HG03378 (cell line): ENCODE data around the gene WNT5B.

Source experiments
- ATAC-seq: cut with Tn5 transposase; IDR thresholded peaks from one replicate; pipeline ENCODE4 v1.9.1; 2021; ENCODE audit warnings: mild to moderate bottlenecking, moderate library complexity; ENCODE audit not compliant: unreplicated experiment

The WNT5B gene

DNA sequence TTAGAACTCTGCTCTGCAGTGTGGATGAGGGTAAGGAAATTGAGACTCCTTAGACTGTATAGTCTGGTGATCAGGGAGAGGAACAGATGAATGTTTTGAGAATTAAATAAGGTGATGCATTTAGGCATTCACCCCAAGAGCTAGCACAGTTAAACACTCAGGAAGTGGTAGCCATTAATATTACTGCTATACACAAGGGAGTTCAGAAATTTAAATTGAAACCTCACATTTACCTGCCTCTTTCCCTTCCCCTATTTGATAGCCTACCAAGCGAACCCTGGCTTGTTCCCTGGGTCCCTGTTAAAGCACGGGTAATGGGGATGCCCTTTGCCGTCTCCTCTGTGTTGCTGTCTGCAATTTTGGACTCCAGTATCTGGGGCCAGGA, 18.2 kb downstream of the WNT5B start:
- ATAC-seq: no peak

DNA sequence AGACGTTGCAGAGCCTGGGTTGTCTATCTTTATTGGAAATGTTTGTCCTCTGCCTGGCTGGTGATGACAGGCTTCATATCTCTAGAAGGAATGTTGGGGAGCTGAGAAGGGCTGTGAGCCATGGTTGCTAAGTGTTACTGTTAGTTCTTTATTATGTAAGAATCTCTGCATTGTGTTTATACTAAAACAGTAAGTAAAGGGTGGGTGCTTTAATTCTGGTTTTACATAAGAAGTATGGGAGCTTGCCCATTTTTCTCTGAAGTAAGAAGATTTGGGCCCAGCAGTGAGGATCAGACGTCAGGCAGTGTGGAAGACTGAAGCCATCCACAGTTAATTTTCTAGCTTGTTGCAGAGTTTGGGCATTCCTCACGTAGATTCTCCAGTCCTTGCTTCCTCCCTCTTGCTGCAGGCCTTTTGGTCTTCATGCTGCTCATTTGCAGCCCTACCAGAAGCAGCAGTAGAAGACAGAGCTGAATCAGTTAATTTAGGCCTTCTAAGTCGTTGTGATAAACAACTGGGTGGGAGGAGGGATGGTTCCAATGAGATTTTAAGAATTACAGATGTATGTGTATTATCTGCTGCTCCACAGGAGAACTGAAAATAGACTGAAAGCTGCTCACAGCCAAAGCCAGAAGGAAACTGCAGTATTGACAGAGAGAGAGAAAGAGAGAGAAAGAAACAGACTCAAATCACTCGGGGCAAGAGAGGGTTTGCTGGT, 21.4 kb downstream of the WNT5B start:
- no peak for ATAC-seq

DNA sequence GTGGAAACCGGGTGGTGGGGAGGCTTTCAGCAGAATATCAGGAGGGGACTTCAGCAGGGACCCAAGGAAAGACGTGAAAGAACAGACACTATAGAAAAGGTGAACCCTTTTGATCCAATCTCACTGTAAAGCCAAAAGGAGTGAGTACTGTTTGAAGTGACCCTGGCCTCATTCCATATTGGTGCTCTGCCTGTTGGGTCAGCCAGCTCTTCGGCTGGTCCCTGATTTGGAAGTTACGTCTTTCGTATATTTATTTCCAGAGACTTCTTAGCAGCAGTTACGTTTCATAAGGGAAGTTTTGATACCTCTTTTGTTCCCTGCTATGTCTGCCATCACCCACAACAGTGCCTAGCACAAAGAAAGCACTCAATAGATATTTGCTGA, 21.9 kb downstream of the WNT5B start:
- ATAC-seq: no peak

DNA sequence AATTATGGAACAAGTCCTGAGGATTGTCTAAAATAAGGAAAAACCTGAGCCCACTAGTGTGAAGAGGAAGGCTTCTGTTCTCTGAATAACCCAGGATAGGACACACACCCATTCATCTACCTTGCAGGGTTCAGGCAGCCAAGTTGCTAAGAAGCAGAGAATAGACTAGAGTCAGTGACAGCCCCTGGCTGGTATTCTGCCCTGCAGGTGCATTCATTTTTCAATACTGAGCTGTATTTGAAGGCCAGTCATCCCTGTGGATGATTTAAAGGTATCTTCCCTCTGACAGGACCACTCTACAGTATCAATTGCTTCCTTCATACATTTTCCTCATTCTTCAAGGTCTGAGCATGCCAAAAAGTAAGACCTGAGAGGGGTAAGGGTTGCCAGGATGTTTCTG, 22.9 kb downstream of the WNT5B start:
- ATAC-seq: no peak

DNA sequence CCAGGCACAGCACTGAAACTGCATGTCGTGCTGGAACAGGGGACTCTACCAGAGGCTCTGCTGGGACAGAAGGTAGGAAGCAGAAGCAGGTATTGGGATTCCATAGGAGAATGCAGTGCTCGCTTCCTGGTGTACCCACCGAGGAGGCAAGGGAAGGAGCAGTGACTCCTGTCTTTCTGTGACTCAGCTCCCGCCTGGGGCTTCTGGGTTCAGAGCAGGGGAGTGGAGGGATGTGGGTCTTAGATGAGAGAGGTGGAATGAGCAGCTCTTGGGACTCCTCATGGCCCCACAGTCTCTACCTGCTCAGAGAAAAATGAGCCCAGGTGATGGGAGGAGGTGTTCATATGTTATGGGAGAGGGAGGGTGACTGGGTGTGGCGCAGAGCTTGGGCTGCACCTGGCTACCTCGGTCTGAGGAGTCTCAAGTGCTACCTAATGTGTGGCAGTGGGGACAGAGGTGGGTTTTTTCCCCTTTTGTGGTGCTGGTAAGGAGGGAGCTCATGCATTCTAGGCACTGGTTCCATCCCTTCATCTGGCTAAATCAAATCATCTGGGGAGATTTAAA, 26.3 kb downstream of the WNT5B start:
- no peak for ATAC-seq

DNA sequence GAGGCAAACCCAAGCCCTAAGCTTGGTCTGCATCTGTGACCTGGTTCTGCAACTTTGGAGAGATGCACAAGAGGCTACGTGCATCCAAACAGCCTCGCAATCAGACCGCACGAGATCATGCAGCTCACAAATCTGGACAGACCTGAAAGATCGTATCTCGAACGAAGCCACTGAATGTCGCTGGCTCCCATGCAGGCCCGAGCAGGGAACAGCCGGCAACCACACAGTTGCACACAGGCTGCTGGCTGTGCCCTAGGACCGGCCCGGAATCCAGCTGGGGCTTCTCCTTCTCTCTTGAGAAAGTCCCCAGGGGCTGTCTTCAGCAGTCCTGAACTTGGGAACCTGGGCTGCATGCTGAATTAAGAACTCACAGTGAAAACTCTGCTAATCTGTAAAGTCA, 27.9 kb downstream of the WNT5B start:
- no peak for ATAC-seq

DNA sequence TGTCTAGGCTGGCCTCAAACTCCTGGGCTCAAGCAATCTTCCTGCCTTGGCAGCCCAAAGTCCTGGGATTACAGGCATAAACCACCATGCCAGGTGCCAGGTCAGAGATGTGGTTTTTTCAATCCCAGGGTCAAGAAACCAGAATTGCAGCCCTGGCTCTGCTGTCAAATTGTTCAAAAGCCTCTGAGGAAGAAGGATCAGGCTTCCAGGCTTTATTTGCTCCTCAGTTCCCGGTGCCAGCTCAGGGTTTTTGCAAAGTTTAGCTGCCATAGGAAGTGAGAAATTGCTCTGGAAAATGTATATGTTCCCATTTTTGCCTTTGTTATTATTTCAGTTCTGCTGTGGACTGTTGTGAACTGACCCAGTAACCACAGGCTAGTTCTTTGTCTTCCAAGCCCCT, 28.7 kb downstream of the WNT5B start:
- ATAC-seq: no peak

DNA sequence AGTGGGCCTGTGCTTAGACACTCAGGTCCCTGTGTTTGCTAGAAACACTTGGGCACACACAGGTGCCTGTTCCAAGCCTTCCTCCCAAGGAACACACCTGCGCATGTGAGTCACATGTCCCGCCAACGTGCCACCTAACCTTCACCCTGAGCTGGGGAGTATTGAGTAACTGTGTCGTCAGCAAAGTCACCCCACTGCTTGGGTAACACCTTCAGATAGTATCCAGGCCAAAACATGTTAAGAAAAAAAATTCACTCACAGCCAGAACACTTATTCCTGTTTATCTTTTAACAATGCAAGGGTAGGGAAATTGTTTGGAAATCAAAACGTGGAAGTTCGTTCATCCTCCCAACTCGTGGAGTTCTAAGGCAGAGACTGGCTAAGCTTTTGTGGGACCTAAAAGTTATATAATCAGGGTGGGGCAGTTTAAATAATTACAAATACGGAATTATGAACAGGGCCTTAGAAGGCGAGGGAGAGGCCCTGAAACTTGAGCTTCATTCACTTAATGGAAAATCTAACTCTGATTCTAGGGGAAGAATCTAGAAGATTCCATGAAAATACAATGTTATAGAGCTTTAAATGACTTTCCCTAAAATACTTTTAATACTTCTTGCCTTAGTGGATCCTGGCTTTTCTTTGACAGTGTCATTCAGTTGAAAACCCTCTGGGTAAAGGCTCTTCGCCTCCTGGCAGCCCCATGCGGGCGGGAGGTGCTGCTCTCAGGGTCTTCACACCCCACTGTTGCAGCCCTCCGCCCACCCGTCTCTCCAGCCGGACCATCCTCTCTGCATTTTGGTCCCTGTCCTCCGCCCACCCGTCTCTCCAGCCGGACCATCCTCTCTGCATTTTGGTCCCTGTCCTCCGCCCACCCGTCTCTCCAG, 31.5 kb downstream of the WNT5B start:
- no peak for ATAC-seq

DNA sequence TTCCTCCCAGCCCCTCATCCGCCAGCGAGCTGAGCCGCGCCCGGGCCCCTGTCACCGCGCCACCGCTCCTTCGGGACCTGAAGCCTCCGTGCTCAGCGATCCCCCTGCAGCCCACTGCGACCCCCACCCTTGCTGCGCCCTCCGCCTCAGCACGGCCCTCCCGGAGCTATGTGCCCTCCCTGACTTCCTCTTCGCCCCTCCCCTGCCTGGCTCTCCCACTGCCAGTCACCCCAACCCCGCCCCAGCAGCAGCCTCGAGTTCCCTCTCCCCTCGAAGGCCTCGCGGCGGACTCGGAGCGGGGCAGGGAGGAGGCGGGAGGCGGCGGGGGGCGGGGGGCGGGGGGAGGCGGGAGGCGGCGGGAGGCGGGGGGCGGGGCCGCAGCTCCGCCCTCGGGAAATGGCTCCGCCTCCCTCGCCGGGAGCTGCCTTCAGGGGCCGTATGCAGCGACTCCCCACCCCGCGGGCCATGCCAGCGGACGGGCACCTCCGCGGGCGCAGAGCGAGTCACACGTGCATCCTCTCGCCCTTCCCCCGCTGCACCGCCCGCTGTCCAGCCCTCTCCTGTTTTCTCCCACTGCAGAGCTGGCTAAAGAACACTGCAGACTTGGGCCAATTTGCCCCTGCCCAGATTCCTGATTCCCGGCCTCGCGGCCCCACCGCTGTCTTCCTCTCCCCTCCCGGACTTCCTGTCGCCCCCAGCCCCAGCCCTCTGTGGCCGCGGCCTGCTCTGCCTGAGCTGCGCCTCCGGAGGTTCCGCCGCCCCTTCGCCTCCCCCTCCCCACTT, 32.7 kb downstream of the WNT5B start:
- peak; percentile 47 for ATAC-seq

DNA sequence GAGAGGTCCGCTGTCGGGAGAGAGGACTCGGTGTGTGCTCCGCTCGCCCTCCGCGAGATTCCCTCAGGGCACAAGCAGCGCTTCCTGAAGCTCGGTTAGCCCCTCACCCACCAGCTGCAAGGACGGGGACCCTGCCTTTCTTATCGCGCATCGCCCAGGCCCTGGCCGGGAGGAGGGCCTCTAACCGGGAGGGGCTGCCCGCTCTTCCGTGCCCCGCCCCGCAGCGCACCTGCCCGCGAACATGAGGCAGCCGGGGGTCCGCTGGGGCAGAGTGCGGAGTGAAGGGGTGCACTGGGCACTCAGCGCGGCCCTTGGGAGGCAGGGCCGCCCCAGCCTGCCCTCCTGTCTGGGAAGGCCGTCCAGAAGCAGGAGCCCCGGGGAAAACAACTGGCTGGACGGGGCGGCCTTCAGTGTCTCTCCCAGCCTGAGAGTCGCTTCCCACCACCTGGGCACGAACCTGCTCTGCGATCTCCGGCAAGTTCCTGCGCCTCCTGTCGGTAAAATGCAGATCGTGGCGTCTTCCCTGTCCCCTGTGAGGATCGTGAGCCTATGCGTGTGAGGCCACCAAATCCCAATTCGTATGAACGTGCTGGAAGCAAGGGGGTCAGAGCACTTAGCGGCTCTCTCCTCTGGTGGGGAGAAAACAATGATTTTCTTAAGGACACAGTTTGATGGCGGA, 33.9 kb downstream of the WNT5B start:
- no peak for ATAC-seq

DNA sequence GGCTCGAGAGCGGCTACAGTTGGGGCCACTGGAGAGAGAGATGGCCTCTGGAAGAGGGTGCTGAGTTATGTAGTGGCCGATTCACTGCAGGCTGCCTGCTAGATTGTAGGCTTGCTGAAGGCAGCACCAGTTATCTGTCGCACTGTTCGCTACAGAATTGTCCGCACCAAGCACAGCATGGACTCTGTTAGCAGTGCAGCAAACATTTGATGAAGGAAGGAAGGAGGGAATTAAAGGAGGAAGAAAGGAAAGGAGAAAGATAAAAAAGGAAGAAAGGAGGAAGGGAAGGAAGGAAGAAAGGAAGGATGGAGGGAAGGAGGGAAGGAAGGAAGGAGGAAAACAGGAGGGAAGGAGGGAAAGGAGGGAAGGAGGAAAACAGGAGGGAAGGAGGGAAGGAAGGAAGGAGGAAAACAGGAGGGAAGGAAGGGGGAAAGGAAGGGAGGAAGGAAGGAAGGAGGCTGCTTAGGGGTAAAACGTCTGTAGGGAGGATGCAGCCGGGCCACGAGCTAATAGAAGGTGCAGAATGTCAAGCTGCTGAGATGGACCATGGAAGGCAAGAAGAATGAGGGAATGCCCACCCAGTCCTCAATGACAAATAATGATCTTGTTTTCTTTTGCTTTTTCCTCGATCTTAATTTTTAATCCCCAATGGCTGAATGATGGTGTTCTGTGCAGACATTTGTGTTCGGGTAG, 34.6 kb downstream of the WNT5B start:
- ATAC-seq: no peak

DNA sequence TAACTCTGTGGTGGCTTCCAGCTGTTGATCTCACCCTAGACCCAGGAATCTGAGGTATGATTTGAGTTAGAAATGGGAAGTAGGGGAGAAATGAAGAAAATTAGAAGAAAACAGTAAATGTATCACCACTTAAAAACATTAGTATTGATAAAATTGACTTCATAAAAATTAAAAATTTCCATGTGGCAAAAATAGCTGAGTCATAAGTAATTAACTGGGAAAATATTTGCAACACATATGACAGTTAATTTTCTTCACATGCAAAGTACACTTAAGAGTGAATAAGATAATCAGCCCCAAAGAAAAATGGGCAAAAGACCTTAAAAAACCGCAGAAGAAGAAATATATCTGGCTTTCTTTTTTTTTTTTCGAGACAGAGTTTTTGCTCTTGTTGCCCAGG, 36.3 kb downstream of the WNT5B start:
- ATAC-seq: no peak

DNA sequence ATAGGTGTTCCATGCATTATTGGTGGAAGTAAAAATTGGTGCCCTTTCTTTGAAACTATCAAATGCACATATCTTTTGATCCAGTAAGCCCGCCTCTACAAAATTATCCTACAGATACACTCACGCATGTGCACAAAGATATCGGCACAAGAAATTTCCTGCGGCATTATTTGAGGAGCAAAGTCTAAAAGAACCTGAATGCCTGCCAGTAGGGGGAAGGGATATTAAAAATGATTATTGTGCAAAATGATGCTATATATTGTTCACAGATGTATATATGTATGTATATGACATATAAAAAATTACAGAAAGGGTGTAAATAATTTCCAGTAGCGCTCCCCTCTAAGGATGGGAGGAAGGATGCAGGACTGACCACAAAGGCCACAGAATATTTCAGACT, 37.2 kb downstream of the WNT5B start:
- ATAC-seq: no peak

DNA sequence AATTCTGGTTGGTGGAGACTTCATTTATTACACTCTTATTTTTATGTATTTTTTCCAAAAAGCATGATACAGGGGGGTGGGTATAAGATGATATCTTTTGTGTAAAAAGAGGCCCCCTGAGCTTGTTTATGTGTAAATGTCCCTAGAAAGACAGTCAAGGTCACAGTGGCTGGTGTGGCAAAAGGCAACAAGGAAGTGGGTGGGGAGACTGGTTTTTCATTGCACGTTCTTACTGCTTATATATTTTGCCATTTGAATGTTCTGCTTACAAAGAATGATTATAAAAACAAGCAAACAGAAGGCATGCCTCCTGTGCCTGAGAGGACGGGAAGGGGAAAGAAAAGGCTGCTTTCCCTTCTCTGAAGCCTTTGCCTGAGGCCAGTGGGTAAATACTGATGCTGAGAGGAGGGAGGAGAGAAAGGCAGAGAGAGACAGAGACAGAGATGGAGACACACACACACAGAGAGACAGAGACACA, 37.7 kb downstream of the WNT5B start:
- no peak for ATAC-seq

DNA sequence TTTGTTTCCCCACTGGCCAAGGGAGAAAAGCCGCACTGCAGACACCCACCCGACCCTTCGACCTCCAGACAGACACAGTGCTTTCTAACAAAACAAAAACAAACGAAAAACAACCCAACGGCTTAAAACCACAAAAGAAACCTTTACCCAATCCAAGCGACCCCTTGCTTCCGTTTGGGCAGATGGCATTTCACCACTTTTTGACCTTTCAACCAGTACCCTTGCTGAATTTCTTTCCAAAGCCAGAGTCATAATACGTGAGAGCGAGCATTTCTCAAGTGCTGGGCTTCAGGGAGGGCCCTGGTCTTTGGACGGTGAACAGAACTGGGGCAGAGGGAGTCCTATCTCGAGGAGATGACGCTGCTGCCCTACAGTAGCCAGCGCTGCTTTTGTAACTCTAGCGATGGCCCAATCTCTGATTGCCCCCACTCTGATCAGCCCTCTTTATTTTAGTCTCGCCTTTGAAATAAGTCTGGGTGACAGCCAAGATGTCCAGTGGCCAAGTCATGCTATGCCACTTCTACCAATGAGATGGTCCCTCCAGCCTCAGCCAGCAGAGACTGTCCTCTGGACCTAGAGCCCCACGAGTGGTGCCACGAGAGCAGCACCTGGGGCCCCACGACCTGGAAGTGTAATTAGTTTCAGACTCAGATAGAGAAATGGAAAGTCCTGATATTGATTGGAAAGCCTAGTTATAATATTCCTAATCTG, 40.0 kb downstream of the WNT5B start:
- no peak for ATAC-seq

DNA sequence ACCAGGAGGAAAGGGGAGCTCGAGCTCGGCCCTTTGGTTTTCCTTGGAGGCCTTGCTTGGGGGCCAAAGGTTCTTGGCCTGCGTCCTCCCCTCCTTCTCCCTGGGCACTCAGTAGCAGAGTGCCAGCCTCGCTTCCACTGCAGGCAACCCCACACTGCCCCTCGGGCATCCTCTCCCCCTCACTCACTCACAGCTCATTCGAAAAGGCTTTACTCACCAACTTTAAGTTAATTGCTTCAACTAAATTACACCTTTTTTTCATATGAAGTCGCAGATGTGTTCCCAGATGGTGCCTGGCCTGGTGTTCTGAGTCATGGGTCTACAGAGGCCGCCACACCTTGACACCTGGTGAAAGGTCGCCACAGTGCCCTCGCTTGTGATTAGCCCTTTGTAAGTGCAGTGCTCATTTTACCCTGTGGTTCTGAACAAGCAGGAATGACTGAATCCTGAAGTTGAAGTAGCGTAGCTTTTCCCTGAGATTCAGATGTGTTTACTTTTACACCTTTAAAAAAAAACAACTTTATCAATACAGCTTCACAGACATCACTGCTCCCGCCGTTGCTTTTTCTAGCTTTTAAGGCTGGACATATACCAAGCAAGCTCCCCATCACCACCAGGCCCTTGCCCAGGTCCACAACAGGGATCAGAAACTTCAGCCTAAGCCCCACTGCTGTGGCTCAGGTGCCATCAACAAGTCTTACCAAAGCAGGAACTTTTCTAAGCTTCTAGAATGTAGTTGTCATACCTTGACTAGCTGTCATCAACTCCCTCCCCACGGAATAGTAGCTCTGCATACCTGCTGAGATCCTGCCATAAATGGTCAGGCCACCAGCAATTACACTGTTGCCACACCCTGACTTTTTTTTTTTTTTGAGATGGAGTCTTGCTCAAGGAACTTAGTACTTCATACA, 41.6 kb downstream of the WNT5B start:
- ATAC-seq: no peak

DNA sequence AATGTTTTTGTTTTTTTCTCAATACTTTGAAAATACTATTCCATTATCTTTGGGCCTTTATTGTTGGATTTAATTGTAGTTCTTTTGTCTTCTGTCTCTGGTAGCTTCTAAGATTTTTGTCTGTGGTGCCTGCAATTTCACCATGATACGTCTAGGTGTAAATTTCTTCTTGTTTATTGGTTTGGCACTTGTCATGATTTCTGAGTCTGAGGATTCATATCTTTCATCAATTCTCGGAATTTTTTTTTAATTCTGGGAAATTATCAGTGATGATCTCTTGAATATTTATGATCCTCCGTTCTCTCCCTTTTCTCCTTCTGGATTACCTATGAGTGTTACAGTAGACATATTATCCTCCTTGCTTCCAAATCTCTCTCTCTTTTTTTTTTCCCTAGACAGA, 47.0 kb downstream of the WNT5B start:
- no peak for ATAC-seq

DNA sequence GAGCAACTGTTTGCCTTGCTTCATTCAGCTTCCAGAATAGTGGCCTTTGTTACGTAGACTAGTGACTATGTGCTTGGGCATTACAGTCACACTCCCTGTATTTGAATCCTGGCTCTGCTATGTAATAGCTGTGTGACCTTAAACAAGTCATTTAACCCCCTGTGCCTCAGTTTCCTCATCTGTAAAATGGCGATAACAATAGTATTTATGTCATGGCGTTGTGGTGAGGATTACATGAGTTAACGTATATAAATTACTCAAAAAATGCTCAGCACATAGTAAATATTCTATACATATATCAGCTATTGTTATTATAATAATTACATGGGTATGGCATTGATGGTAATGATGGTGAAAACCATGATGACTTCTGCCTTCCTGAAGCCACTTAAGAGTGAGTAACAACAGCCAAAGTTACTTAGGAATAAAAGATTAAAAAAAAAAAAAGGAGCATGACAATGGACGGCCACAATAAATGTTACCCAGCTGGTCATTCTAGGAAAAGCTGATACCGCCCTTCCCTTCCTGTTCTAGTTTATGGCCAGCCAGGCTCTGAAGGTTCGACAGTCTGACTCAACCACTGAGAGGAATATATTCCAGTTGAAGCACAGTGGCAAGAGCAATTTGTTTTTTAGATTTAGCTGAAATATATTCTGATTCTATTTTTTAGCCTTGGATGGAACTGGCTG, 51.9 kb downstream of the WNT5B start:
- no peak for ATAC-seq
